GM20000 (cell line): ENCODE results near the gene TSPO2.
A peak's percentile ranks its signal among the peaks of the same experiment; 100 is the strongest.

Experiments
- DNase-seq: peaks from one replicate; pipeline ENCODE4 v3.0.0; 2012; ENCODE audit warnings: low spot score
- TF ChIP-seq, protein P1 (sequence below): IDR thresholded peaks from 2 replicates; pipeline ENCODE4 v1.5.1; 2012; ENCODE audit warnings: mild to moderate bottlenecking, control low read depth; ENCODE audit errors: extremely low read depth, missing control alignments

The TSPO2 gene

DNA sequence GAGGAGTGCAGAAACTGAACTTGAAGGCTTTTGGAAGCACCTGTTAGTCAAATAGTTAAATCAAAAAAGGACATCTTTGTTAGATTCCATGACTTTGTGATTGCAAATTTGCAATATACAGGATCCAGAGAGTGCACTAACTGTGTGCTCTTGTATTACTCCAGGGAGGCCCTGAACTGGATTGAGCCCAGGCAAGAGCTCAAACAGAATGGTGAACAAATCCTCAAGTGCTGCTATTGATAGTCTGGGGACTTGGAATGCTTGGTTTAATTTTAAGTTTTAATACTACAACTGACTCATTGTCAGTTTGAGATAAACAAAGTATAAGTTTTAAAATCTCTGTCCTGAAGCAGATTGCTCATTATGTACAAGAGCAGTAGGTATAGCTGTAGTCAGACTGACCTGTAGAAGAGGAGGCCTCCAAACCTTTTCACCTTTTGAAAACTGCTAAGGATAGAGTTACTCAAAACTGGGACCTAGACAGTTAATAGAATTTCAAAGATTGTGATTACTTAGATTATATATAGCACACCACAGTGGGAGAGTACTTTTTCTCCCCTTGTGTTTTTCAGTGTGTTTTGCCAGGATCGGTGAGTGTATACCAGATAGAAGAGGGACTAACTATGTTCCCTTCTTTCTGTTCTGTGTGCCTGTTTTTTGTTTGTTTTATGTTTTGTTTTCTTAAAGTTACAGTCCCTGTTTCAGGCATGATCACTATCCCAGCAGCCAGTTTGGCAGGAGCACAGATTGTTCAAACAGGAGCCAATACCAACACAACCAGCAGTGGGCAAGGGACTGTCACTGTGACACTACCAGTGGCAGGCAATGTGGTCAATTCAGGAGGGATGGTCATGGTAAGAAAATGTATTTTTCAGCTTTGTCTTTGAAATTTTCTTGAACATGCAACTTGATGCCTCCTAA lies 48.8 kb downstream of the TSPO2 start:
- TF ChIP-seq, protein P1, sequence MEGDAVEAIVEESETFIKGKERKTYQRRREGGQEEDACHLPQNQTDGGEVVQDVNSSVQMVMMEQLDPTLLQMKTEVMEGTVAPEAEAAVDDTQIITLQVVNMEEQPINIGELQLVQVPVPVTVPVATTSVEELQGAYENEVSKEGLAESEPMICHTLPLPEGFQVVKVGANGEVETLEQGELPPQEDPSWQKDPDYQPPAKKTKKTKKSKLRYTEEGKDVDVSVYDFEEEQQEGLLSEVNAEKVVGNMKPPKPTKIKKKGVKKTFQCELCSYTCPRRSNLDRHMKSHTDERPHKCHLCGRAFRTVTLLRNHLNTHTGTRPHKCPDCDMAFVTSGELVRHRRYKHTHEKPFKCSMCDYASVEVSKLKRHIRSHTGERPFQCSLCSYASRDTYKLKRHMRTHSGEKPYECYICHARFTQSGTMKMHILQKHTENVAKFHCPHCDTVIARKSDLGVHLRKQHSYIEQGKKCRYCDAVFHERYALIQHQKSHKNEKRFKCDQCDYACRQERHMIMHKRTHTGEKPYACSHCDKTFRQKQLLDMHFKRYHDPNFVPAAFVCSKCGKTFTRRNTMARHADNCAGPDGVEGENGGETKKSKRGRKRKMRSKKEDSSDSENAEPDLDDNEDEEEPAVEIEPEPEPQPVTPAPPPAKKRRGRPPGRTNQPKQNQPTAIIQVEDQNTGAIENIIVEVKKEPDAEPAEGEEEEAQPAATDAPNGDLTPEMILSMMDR = no peak
- DNase-seq = no peak

DNA sequence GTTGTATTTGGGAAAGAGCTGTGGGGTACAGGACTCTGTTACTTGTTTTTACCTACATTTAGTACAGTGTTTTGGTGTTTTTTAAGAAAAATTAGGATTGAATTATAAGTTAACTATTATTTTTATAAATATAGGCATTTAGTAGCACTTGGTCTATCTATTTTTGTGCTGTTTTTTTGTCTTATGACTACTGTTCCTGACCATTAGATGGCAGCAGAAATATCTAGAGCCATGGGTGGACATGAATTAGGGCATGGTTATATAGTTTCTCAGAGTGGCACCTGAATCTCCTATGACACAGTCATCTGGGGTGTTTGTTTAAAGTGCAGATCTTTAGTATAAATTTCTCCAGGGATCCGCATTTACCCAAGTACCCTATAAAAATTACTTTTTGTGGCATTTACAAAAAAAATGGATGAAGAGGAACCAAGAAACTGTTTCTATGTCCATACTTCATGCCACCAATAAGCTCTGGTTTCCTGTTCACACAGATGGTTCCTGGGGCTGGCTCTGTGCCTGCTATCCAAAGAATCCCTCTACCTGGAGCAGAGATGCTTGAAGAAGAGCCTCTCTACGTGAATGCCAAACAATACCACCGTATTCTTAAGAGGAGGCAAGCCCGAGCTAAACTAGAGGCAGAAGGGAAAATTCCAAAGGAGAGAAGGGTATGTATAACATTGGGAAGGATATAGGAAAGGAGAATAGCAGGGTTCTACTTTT lies 50.3 kb downstream of the TSPO2 start:
- DNase-seq = peak; percentile 32
- TF ChIP-seq, protein P1 = no peak

DNA sequence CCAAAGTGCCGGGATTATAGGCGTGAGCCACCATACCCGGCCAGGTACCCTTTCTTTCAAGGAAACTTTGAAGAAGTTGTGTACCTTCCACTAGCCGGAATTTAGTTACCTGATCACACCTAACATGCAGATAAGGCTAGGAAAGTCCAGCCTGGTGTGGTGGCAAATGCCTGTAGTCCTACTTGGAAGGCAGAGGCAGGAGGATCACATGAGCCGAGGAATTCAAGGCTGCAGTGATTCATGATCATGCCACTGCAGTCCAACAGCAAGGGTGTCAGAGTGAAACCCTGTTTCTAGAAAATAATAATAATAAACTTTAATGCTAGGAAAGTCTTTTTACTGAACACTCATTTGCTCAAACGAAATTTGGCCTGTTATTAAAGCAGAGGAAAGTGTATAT lies 51.5 kb downstream of the TSPO2 start:
- no peak for DNase-seq

More for the DNA sequence above, 51.5 kb downstream of the TSPO2 start:
- TF ChIP-seq, protein P1 = no peak
